Caco-2 (cell line): Measurements from ENCODE around the gene USP19. TPM values are rescaled to one million over a fixed set of nuclear protein-coding genes. Genes with fewer than 3 reads are reported as not detected.

Source experiments
- BruUV-seq: library from RNA; stranded (reverse); fragments of 400-500 nt; replicated peaks from 2 replicates; lab custom pipeline; 2021; lab: Mats Ljungman, UMichigan
- CTCF ChIA-PET: fragments of 300-600 bp; sonication (Branson Sonifier 250); formaldehyde crosslinking; loops from one replicate; lab custom pipeline; 2022; ENCODE audit warnings: antibody characterized with exemption; lab: Charles Lee
- POLR2A ChIA-PET: fragments of 300-600 bp; sonication (Branson Sonifier 250); formaldehyde crosslinking; loops from one replicate; lab custom pipeline; 2022; ENCODE audit warnings: antibody characterized with exemption; lab: Charles Lee
- DNase-seq, 2 experiments: peaks; one replicate each; pipeline versions ENCODE4 v3.0.0 to v3.0.0-alpha.2; 2020 to 2022
- H3K27me3 ChIP-seq: replicated peaks from 2 replicates; pipeline ENCODE4 v1.6.0; 2011; ENCODE audit warnings: low read length; ENCODE audit not compliant: control insufficient read depth, insufficient read depth
- H3K36me3 ChIP-seq: 2 replicates; pipeline ENCODE4 v1.5.1; 2011; ENCODE audit warnings: low read length; ENCODE audit not compliant: control insufficient read depth, insufficient read depth
- H3K4me1 ChIP-seq: fragments of 250-450 bp; sonication (Bioruptor Pico); 2 replicates; pipeline ENCODE4 v1.5.1; 2020; ENCODE audit warnings: mild to moderate bottlenecking
- H3K4me3 ChIP-seq: 2 replicates; pipeline ENCODE4 v1.5.1; 2011; ENCODE audit warnings: low read depth, mild to moderate bottlenecking, control low read depth, low read length
- H3K9me3 ChIP-seq: fragments of 250-450 bp; sonication (Bioruptor Pico); 2 replicates; pipeline ENCODE4 v1.5.1; 2020; ENCODE audit warnings: mild to moderate bottlenecking, moderate library complexity
- H3K27ac Mint-ChIP-seq: one replicate; pipeline ENCODE4 v1.8.0; 2022; ENCODE audit warnings: mixed read lengths; ENCODE audit not compliant: unreplicated experiment
- H3K27me3 Mint-ChIP-seq: one replicate; pipeline ENCODE4 v1.8.0; 2022; ENCODE audit warnings: mixed read lengths; ENCODE audit not compliant: insufficient read depth, unreplicated experiment
- H3K36me3 Mint-ChIP-seq: one replicate; pipeline ENCODE4 v1.8.0; 2022; ENCODE audit warnings: mild to moderate bottlenecking, mixed read lengths; ENCODE audit not compliant: insufficient read depth, unreplicated experiment
- H3K4me1 Mint-ChIP-seq: one replicate; pipeline ENCODE4 v1.8.0; 2022; ENCODE audit warnings: low read depth, mixed read lengths; ENCODE audit not compliant: unreplicated experiment
- H3K4me3 Mint-ChIP-seq: one replicate; pipeline ENCODE4 v1.8.0; 2022; ENCODE audit warnings: mild to moderate bottlenecking, moderate library complexity, mixed read lengths; ENCODE audit not compliant: unreplicated experiment
- H3K9me3 Mint-ChIP-seq: one replicate; pipeline ENCODE4 v1.8.0; 2022; ENCODE audit warnings: mixed read lengths; ENCODE audit not compliant: unreplicated experiment
- intact Hi-C: fragments of 100-400 bp; cut with micrococcal nuclease; formaldehyde crosslinking; loops from one replicate; pipeline ENCODE4 v1.10.0; 2022; ENCODE audit not compliant: unreplicated experiment
- total RNA-seq: library from RNA; stranded (reverse); gene quantifications from 2 replicates; pipeline ENCODE4 v1.2.3, GENCODE V29; 2022
- TF ChIP-seq, protein P1 (sequence below), 2 experiments: fragments of 200-600 bp in 1 of 2; IDR thresholded peaks; 1 replicate in 1 of 2; 2 replicates in 1 of 2; pipeline versions ENCODE4 v1.5.1 to v1.8.0; 2011 to 2022; ENCODE audit warnings: antibody characterized with exemption in 1 of 2, control low read depth in 1 of 2, inconsistent platforms in 1 of 2, low read depth in 1 of 2, low read length in 1 of 2, mild to moderate bottlenecking in 1 of 2, moderate library complexity in 1 of 2; ENCODE audit not compliant: insufficient read depth in 1 of 2, severe bottlenecking in 1 of 2, unreplicated experiment in 1 of 2

The USP19 gene
- total RNA-seq, 1 experiment from 2014 or later, result 55.9 TPM

DNA sequence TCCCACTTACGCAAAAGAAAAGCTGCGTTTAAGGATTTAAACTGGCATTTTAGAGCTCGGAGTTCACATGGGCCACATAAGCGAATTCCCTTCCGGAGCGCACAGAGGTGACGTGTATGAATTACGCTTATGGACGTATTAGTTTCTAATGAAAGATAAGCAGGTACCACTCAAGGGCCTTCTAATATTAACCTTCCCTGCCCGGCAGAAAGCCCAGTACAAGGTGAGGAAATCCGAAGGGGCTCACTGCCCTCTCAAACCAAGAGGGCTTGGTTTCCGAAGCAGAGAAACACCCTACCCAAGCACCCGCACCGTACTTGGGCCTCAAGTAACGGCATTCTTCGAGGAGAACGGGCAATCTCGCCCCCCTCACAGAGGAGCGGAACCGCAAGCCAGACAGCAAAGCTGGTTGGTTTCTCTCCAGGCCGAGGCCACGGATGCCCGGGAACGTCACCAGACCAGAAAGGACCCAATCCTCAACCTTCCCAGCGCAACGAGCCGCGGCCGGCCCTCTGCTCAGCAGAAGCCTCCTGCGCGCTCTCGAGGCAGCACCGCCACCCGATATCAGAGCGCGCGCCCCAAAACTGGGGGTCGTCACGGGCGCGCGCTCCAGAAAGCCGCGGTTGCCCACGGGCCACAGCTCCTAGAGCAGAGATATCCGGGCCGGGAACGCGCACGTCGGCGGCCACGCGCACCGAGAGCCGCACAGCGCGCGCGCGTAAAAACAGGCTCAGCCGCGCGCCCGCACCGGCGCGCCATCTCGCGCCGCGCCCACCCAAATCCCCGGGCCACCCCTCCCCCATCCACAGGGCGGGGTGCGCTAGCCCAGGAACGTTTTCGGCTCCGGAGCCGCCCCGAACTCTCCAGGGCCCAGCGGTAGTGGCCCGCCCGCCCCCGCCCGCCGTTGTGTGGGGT is 27.4 kb downstream of the USP19 start:
- H3K9me3 ChIP-seq, result no peaks in the 10 kb centered on the region
- POLR2A ChIA-PET, result interaction anchor here (0.6 to 3.0 kb wide), 17 partner anchors 11 to 1959 kb away, joined by 3 to 44 read pairs (median 8); partner anchors contain the start of genes CELSR3, IMPDH2, LAMB2 and NDUFAF3
- DNase-seq, result peak; percentile 75 to 83
- Mint-ChIP-seq H3K9me3 (no peaks in the 10 kb centered on the region), H3K27ac (peak overlapping the region; percentile 99), H3K27me3 (no peaks in the 10 kb centered on the region), H3K4me3 (peak overlapping the region; percentile 95), H3K4me1 (no peaks in the 10 kb centered on the region), H3K36me3 (peaks cover 63% of the 10 kb centered on the region)
- H3K27me3 ChIP-seq, result no peaks in the 10 kb centered on the region
- peaks cover 4% of the 10 kb centered on the region for H3K4me1 ChIP-seq
- CTCF ChIA-PET, result interaction anchor here (0.8 to 2.6 kb wide), 12 partner anchors 18 to 356 kb away, joined by 3 to 20 read pairs (median 4); partner anchors contain the start of genes IMPDH2, LAMB2, NDUFAF3 and USP19
- no peaks in the 10 kb centered on the region; the same call in 1 of the 2 replicates for H3K36me3 ChIP-seq
- peak overlapping the region; percentile 67 for H3K4me3 ChIP-seq
- TF ChIP-seq, protein P1, sequence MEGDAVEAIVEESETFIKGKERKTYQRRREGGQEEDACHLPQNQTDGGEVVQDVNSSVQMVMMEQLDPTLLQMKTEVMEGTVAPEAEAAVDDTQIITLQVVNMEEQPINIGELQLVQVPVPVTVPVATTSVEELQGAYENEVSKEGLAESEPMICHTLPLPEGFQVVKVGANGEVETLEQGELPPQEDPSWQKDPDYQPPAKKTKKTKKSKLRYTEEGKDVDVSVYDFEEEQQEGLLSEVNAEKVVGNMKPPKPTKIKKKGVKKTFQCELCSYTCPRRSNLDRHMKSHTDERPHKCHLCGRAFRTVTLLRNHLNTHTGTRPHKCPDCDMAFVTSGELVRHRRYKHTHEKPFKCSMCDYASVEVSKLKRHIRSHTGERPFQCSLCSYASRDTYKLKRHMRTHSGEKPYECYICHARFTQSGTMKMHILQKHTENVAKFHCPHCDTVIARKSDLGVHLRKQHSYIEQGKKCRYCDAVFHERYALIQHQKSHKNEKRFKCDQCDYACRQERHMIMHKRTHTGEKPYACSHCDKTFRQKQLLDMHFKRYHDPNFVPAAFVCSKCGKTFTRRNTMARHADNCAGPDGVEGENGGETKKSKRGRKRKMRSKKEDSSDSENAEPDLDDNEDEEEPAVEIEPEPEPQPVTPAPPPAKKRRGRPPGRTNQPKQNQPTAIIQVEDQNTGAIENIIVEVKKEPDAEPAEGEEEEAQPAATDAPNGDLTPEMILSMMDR (IDR thresholded peaks at IDR 0.05; ENCODE audit: insufficient read depth in 1 of 2, low read depth in 1 of 2, low read length in 1 of 2, severe bottlenecking in 1 of 2, unreplicated experiment in 1 of 2), result no peak
- TSS peak; percentile 86 for BruUV-seq
- intact Hi-C loops, result loop anchor here (1.0 kb wide), 1 partner anchor 104 kb away; no protein-coding TSS in a partner anchor

DNA sequence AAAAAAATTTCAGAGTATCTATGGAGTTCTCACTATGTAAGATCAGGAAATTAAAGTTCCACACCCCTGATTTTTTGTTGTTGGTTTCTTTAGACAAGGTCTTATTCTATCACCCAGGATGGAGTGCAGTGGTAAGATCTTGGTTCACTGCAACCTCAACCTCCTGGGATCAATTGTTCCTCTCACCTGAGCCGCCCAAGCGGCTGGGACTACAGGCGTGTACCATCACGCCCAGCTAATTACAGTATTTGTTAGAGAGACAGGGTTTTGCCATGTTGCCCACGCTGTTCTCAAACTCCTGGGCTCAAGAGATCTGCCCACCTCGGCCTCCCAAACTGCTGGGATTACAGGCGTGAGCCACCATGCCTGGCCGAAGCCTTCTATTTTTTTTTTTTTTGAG is 39.2 kb downstream of the USP19 start:
- H3K36me3 Mint-ChIP-seq, result peaks cover 47% of the 10 kb centered on the region
- CTCF ChIA-PET, result no interaction called here

DNA sequence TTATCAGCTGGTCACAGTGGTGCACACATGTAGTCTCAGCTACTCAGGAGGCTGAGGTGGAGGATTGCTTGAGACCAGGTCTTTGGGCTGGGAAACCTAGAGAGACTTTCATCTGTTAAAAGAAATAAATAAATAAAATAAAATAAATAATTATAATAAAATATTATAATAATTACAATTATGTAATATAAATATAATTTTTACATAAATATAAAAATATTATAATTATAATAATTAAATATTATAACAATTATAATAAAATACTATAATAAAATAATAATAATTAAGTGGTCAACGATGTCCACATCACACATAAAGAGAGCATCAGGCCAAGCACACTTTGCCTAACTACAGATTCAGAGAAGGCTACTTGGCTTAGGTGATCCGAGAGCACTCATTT is 41.4 kb downstream of the USP19 start:
- Mint-ChIP-seq H3K27me3 (no peaks in the 10 kb centered on the region), H3K27ac (no peak overlapping the region), H3K36me3 (peaks cover 55% of the 10 kb centered on the region), H3K9me3 (no peaks in the 10 kb centered on the region), H3K4me3 (no peak overlapping the region), H3K4me1 (peaks cover 6% of the 10 kb centered on the region)
- POLR2A ChIA-PET, result no interaction called here
- Histone ChIP-seq H3K4me3 (no peak overlapping the region), H3K9me3 (no peaks in the 10 kb centered on the region), H3K4me1 (no peaks in the 10 kb centered on the region), H3K36me3 (no peaks in the 10 kb centered on the region), H3K27me3 (no peaks in the 10 kb centered on the region)
- TF ChIP-seq, protein P1 (IDR thresholded peaks at IDR 0.05; ENCODE audit: insufficient read depth in 1 of 2, low read depth in 1 of 2, low read length in 1 of 2, severe bottlenecking in 1 of 2, unreplicated experiment in 1 of 2), result no peak
- BruUV-seq, result no TSS peak
- CTCF ChIA-PET, result no interaction called here
- intact Hi-C loops, result no loop called here
- DNase-seq, result no peak

More for the DNA sequence above, 39.2 kb downstream of the USP19 start:
- Histone ChIP-seq H3K4me1 (no peaks in the 10 kb centered on the region), H3K9me3 (no peaks in the 10 kb centered on the region), H3K4me3 (no peak overlapping the region), H3K27me3 (no peaks in the 10 kb centered on the region), H3K36me3 (no peaks in the 10 kb centered on the region)
- H3K4me1 Mint-ChIP-seq, result peaks cover 6% of the 10 kb centered on the region
- TF ChIP-seq, protein P1 (IDR thresholded peaks at IDR 0.05; ENCODE audit: insufficient read depth in 1 of 2, low read depth in 1 of 2, low read length in 1 of 2, severe bottlenecking in 1 of 2, unreplicated experiment in 1 of 2), result no peak
- POLR2A ChIA-PET, result interaction anchor here (0.7 kb wide), 1 partner anchor 53 kb away, joined by 3 read pairs; no protein-coding TSS in a partner anchor
- BruUV-seq, result no TSS peak
- intact Hi-C loops, result no loop called here
- H3K4me3 Mint-ChIP-seq, result no peak overlapping the region
- H3K9me3 Mint-ChIP-seq, result no peaks in the 10 kb centered on the region
- no peak for DNase-seq
- no peaks in the 10 kb centered on the region for H3K27me3 Mint-ChIP-seq
- H3K27ac Mint-ChIP-seq, result no peak overlapping the region
